Keratinocyte (primary cell): Measurements from ENCODE around the gene TMOD4. TPM values are rescaled to one million over a fixed set of nuclear protein-coding genes. Genes with fewer than 3 reads are reported as not detected.

ENCODE experiments used
- DNase-seq: peaks from one replicate; pipeline ENCODE4 v3.0.0-alpha.2; 2011; ENCODE audit warnings: low read depth, missing footprints, low spot score
- FAIRE-seq: peaks from 2 replicates; lab custom pipeline; 2011; peaks lifted over from hg19 to GRCh38; lab: Jason Lieb, UNC
- H2AFZ ChIP-seq: 2 replicates; pipeline ENCODE4 v1.6.0; 2012; ENCODE audit warnings: low read length, control low read depth, inconsistent platforms; ENCODE audit not compliant: control insufficient read depth
- H3K27ac ChIP-seq: 2 replicates; pipeline ENCODE4 v1.5.1; 2011; ENCODE audit warnings: low read length; ENCODE audit not compliant: control insufficient read depth, insufficient read depth
- H3K27me3 ChIP-seq: 3 replicates; pipeline ENCODE4 v1.6.0; 2011; ENCODE audit warnings: low read length; ENCODE audit not compliant: control insufficient read depth, insufficient read depth; ENCODE audit errors: extremely low read depth
- H3K36me3 ChIP-seq, 2 experiments: 2 replicates in 1 of 2; 3 replicates in 1 of 2; pipeline ENCODE4 v1.5.1; 2011; ENCODE audit warnings: low read length in 2 of 2, mild to moderate bottlenecking in 1 of 2; ENCODE audit not compliant: control insufficient read depth in 2 of 2, insufficient read depth in 2 of 2; ENCODE audit errors: extremely low read depth in 1 of 2
- H3K4me1 ChIP-seq: 3 replicates; pipeline ENCODE4 v1.5.1; 2011; ENCODE audit warnings: low read length; ENCODE audit not compliant: control insufficient read depth, insufficient read depth; ENCODE audit errors: extremely low read depth
- H3K4me2 ChIP-seq: 3 replicates; pipeline ENCODE4 v1.6.0; 2011; ENCODE audit warnings: low read depth, low read length; ENCODE audit not compliant: control insufficient read depth, insufficient read depth; ENCODE audit errors: extremely low read depth
- H3K4me3 ChIP-seq, 3 experiments: fragments of 200-600 bp in 1 of 3; sonication (generic) in 1 of 3; 2 replicates in 2 of 3; 3 replicates in 1 of 3; pipeline ENCODE4 v1.5.1; 2011 to 2016; ENCODE audit warnings: low read length in 3 of 3, mild to moderate bottlenecking in 3 of 3, control low read depth in 2 of 3, inconsistent platforms in 1 of 3, low read depth in 1 of 3, mixed read lengths in 1 of 3, mixed run types in 1 of 3, moderate library complexity in 1 of 3; ENCODE audit not compliant: control insufficient read depth in 2 of 3, insufficient read depth in 2 of 3; ENCODE audit errors: extremely low read depth in 1 of 3
- H3K79me2 ChIP-seq: 2 replicates; pipeline ENCODE4 v1.6.0; 2012; ENCODE audit warnings: low read length; ENCODE audit not compliant: control insufficient read depth, insufficient read depth
- H3K9ac ChIP-seq: 3 replicates; pipeline ENCODE4 v1.6.0; 2011; ENCODE audit warnings: low read length; ENCODE audit not compliant: control insufficient read depth, insufficient read depth; ENCODE audit errors: extremely low read depth
- H3K9me1 ChIP-seq: 3 replicates; pipeline ENCODE4 v1.6.0; 2011; ENCODE audit warnings: low read length; ENCODE audit not compliant: control insufficient read depth, insufficient read depth; ENCODE audit errors: extremely low read depth
- H3K9me3 ChIP-seq: 2 replicates; pipeline ENCODE4 v1.5.1; 2012; ENCODE audit warnings: low read depth, low read length; ENCODE audit not compliant: control insufficient read depth
- H4K20me1 ChIP-seq: 3 replicates; pipeline ENCODE4 v1.6.0; 2011; ENCODE audit warnings: low read length; ENCODE audit not compliant: control insufficient read depth, insufficient read depth; ENCODE audit errors: extremely low read depth
- CTCF ChIP-seq, 3 experiments: IDR thresholded peaks in 1 of 3; conservative IDR thresholded peaks in 1 of 3; optimal IDR thresholded peaks in 1 of 3; 2 replicates in 2 of 3; 3 replicates in 1 of 3; pipeline versions ENCODE3 to v1.5.1; 2011; ENCODE audit warnings: low read length in 3 of 3, mild to moderate bottlenecking in 3 of 3, moderate library complexity in 2 of 3, control low read depth in 1 of 3, inconsistent platforms in 1 of 3; ENCODE audit not compliant: insufficient read depth in 2 of 3; ENCODE audit errors: extremely low read depth in 1 of 3
- EZH2 ChIP-seq: IDR thresholded peaks from one replicate; pipeline ENCODE4 v1.6.1; 2012; ENCODE audit warnings: inconsistent platforms, mild to moderate bottlenecking, low read length, moderate library complexity
- dilution Hi-C: fragments of 300-500 bp; cut with MboI; formaldehyde crosslinking; loops from one replicate; pipeline ENCODE4 v1.7.0; 2020; ENCODE audit warnings: low sequenced_read_pairs; ENCODE audit not compliant: extremely low pct_ligation_motif_present
- polyA plus RNA-seq, 5 experiments: library from polyadenylated mRNA; depleted of rRNA in 3 of 5; stranded (reverse) in 3 of 5; stranded (forward) in 1 of 5; unstranded in 1 of 5; fragments of >200 nt; gene quantifications; 1 replicate in 1 of 5; 2 replicates in 3 of 5; 3 replicates in 1 of 5; pipeline versions ENCODE4 v1.2.1 to v1.2.3, GENCODE V29; 2011 to 2012; ENCODE audit warnings: missing spikeins in 2 of 5, low read depth in 1 of 5, low replicate concordance in 1 of 5

The TMOD4 gene
- polyA plus RNA-seq, 1 donor (not counting 4 experiments of a cell fraction or from before 2014, with no cell fraction given), result 0.34 TPM

- DNase-seq (no peak), FAIRE-seq (no peak)
- Histone ChIP-seq H2AFZ (no peak overlapping the region), H3K36me3 (no peaks in the 10 kb centered on the region), H3K4me2 (no peak overlapping the region), H3K9me1 (no peaks in the 10 kb centered on the region), H3K4me3 (no peak overlapping the region), H3K79me2 (no peaks in the 10 kb centered on the region), H3K27me3 (peaks cover 23% of the 10 kb centered on the region), H3K9me3 (no peaks in the 10 kb centered on the region), H4K20me1 (no peaks in the 10 kb centered on the region), H3K9ac (no peak overlapping the region), H3K27ac (no peak overlapping the region), H3K4me1 (peaks cover 10% of the 10 kb centered on the region)
- TF ChIP-seq EZH2 (no peak), CTCF (optimal IDR thresholded peaks at IDR 0.05 in 1 of 3, IDR thresholded peaks at IDR 0.05 in 1 of 3, conservative IDR thresholded peaks at IDR 0.05 in 1 of 3; ENCODE audit: extremely low read depth in 1 of 3, insufficient read depth in 2 of 3, low read length in 3 of 3) (no peak)
- dilution Hi-C loops, result no loop called here
Observed at GRCh38 chr1:151134991-151135390, 40.8 kb downstream of the TMOD4 start.

- dilution Hi-C loops, result no loop called here
Observed at GRCh38 chr1:151134396-151134795, 41.4 kb downstream of the TMOD4 start.

More at GRCh38 chr1:151134396-151134795, 41.4 kb downstream of the TMOD4 start:
- FAIRE-seq (no peak), DNase-seq (no peak)
- Histone ChIP-seq H3K9ac (no peak overlapping the region), H4K20me1 (no peaks in the 10 kb centered on the region), H3K4me2 (no peak overlapping the region), H3K9me3 (no peaks in the 10 kb centered on the region), H2AFZ (no peak overlapping the region), H3K79me2 (no peaks in the 10 kb centered on the region), H3K36me3 (no peaks in the 10 kb centered on the region), H3K27me3 (peaks cover 23% of the 10 kb centered on the region), H3K27ac (no peak overlapping the region), H3K4me3 (no peak overlapping the region), H3K4me1 (peaks cover 10% of the 10 kb centered on the region), H3K9me1 (no peaks in the 10 kb centered on the region)
- no peak for TF ChIP-seq CTCF (optimal IDR thresholded peaks at IDR 0.05 in 1 of 3, IDR thresholded peaks at IDR 0.05 in 1 of 3, conservative IDR thresholded peaks at IDR 0.05 in 1 of 3; ENCODE audit: extremely low read depth in 1 of 3, insufficient read depth in 2 of 3, low read length in 3 of 3)
